Rectal smooth muscle tissue (tissue), 1 donor: Measurements from ENCODE around the gene MAP4.
"Not testable (repeated sequence)": the region's sequence is repeated elsewhere in the genome, so short reads cannot be mapped to it uniquely, and the experiment has no call there.

Experiments
- H3K27ac ChIP-seq: one replicate; pipeline ENCODE4 v1.7.0; 2013; ENCODE audit warnings: low read depth, low read length, inconsistent platforms
- H3K27me3 ChIP-seq: one replicate; pipeline ENCODE4 v1.7.0; 2013; ENCODE audit warnings: low read length; ENCODE audit not compliant: control insufficient read depth, insufficient read depth
- H3K36me3 ChIP-seq: one replicate; pipeline ENCODE4 v1.7.0; 2013; ENCODE audit warnings: low read length; ENCODE audit not compliant: control insufficient read depth, insufficient read depth
- H3K4me1 ChIP-seq: one replicate; pipeline ENCODE4 v1.7.0; 2013; ENCODE audit warnings: low read length; ENCODE audit not compliant: control insufficient read depth, insufficient read depth
- H3K4me3 ChIP-seq: one replicate; pipeline ENCODE4 v1.7.0; 2013; ENCODE audit warnings: low read length
- H3K9ac ChIP-seq: one replicate; pipeline ENCODE4 v1.7.0; 2013; ENCODE audit warnings: low read length

MAP4 gene

GRCh38 chr3:48026951-48027908, 11.0 kb upstream of the MAP4 start:
- no peaks in the 10 kb centered on the region for H3K36me3 ChIP-seq
- no peaks in the 10 kb centered on the region for H3K27me3 ChIP-seq
- no peak overlapping the region for H3K4me3 ChIP-seq
- H3K27ac ChIP-seq: no peak overlapping the region
- peaks cover 15% of the 10 kb centered on the region for H3K4me1 ChIP-seq
- H3K9ac ChIP-seq: no peak overlapping the region

- Histone ChIP-seq H3K9ac (no peak overlapping the region), H3K4me3 (no peak overlapping the region), H3K27ac (no peak overlapping the region), H3K27me3 (no peaks in the 10 kb centered on the region), H3K36me3 (no peaks in the 10 kb centered on the region), H3K4me1 (peaks cover 15% of the 10 kb centered on the region)
Measured at GRCh38 chr3:48026098-48026497, 9.9 kb upstream of the MAP4 start.

GRCh38 chr3:48024401-48024800, 8.2 kb upstream of the MAP4 start:
- H3K4me1 ChIP-seq: peaks cover 17% of the 10 kb centered on the region
- H3K27me3 ChIP-seq: no peaks in the 10 kb centered on the region
- H3K36me3 ChIP-seq: no peaks in the 10 kb centered on the region
- H3K4me3 ChIP-seq: no peak overlapping the region
- no peak overlapping the region for H3K9ac ChIP-seq
- H3K27ac ChIP-seq: no peak overlapping the region

GRCh38 chr3:48023377-48023776, 7.2 kb upstream of the MAP4 start:
- Histone ChIP-seq H3K27ac (peak overlapping the region; percentile 30), H3K4me1 (peaks cover 20% of the 10 kb centered on the region), H3K9ac (no peak overlapping the region), H3K4me3 (no peak overlapping the region), H3K27me3 (no peaks in the 10 kb centered on the region), H3K36me3 (no peaks in the 10 kb centered on the region)

- peaks cover 20% of the 10 kb centered on the region for H3K4me1 ChIP-seq
- H3K36me3 ChIP-seq: no peaks in the 10 kb centered on the region
- no peak overlapping the region for H3K27ac ChIP-seq
- H3K9ac ChIP-seq: no peak overlapping the region
- H3K27me3 ChIP-seq: no peaks in the 10 kb centered on the region
- no peak overlapping the region for H3K4me3 ChIP-seq
Measured at GRCh38 chr3:48022178-48022577, 6.0 kb upstream of the MAP4 start.

- Histone ChIP-seq H3K4me1 (peaks cover 45% of the 10 kb centered on the region), H3K27ac (no peak overlapping the region), H3K36me3 (no peaks in the 10 kb centered on the region), H3K27me3 (no peaks in the 10 kb centered on the region), H3K4me3 (no peak overlapping the region), H3K9ac (no peak overlapping the region)
Measured at GRCh38 chr3:48018841-48019240, 2.6 kb upstream of the MAP4 start.

- H3K27ac ChIP-seq: peak overlapping the region; percentile 88
- peak overlapping the region; percentile 38 for H3K4me3 ChIP-seq
- H3K27me3 ChIP-seq: no peaks in the 10 kb centered on the region
- peaks cover 54% of the 10 kb centered on the region for H3K4me1 ChIP-seq
- H3K9ac ChIP-seq: no peak overlapping the region
- no peaks in the 10 kb centered on the region for H3K36me3 ChIP-seq
Measured at GRCh38 chr3:48015431-48016180, 610 bp downstream of the MAP4 start.

GRCh38 chr3:48014358-48014757, 1.9 kb downstream of the MAP4 start:
- no peak overlapping the region for H3K4me3 ChIP-seq
- no peaks in the 10 kb centered on the region for H3K36me3 ChIP-seq
- no peak overlapping the region for H3K9ac ChIP-seq
- peaks cover 51% of the 10 kb centered on the region for H3K4me1 ChIP-seq
- peak overlapping the region; percentile 82 for H3K27ac ChIP-seq
- H3K27me3 ChIP-seq: no peaks in the 10 kb centered on the region

- Histone ChIP-seq H3K4me3 (no peak overlapping the region), H3K27me3 (no peaks in the 10 kb centered on the region), H3K4me1 (peaks cover 48% of the 10 kb centered on the region), H3K9ac (no peak overlapping the region), H3K36me3 (no peaks in the 10 kb centered on the region), H3K27ac (peak overlapping the region; percentile 82)
Measured at GRCh38 chr3:48013288-48013980, 2.8 kb downstream of the MAP4 start.

- Histone ChIP-seq H3K4me1 (peaks cover 48% of the 10 kb centered on the region), H3K27ac (peak overlapping the region; percentile 82), H3K4me3 (no peak overlapping the region), H3K36me3 (no peaks in the 10 kb centered on the region), H3K27me3 (no peaks in the 10 kb centered on the region), H3K9ac (no peak overlapping the region)
Measured at GRCh38 chr3:48012659-48013058, 3.6 kb downstream of the MAP4 start.

- not testable (repeated sequence) for H3K27me3 ChIP-seq, H3K9ac ChIP-seq, H3K27ac ChIP-seq, H3K4me3 ChIP-seq, H3K36me3 ChIP-seq
- H3K4me1 ChIP-seq: peaks cover 14% of the 10 kb centered on the region
Measured at GRCh38 chr3:48008066-48008465, 8.2 kb downstream of the MAP4 start.

- not testable (repeated sequence) for H3K36me3 ChIP-seq, H3K9ac ChIP-seq, H3K27ac ChIP-seq, H3K4me1 ChIP-seq, H3K27me3 ChIP-seq, H3K4me3 ChIP-seq
Measured at GRCh38 chr3:48007361-48007760, 8.9 kb downstream of the MAP4 start.
